MV-4-11 (cell line): Measurements from ENCODE around the gene XYLT1.

Source experiments
- DNase-seq: peaks from one replicate; lab custom pipeline; 2025; lab: John Stamatoyannopoulos, UW

Gene XYLT1

DNA sequence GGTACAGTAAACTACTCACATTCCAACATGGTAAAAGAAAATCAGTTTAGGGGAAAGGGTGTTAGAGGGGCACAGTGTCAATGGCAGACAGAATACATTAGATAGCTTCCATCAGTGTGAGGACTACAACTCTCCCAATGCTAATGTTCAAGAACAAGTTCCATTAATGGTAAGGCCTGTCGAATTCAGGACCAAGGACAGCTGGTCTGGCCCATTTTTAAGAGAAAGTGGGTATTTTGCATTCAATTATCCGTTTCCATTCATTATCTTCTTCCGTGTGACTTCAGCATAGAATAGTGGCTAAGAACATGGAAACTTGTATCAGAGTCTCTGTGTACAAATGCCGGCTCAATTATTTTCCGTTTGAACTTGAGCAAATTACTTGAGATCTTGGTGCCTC, 98.4 kb downstream of the XYLT1 start:
- DNase-seq, result no peak

- no peak for DNase-seq
These were observed 99.5 kb downstream of the XYLT1 start for GRCh38 chr16:17371299-17371698.

- DNase-seq, result peak; percentile 61
These were observed 100.0 kb downstream of the XYLT1 start for GRCh38 chr16:17370731-17371285.

DNA sequence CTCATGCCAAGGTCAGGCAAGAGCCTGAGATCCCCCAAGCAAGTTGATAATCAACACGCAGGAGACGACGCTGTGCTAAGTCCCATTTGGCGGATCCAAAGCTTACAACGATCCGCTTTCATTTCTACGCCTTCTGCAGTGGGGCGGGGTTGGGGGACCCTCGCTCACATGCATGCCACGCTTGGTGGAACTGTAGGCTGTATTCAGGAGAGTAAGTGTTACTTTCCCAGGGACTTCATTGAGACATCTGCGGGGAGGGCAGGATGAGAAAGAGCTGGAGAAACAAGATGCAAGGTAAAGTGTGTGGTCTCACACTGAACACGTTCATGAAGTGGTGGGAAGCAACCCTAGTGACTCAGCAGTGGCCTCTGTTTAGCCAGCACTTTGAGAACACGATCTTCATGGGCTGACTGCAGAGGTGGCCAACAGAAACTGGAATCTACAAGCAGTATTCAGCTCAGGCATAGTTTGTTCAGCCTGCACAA, 100.5 kb downstream of the XYLT1 start:
- DNase-seq, result peak; percentile 38

DNA sequence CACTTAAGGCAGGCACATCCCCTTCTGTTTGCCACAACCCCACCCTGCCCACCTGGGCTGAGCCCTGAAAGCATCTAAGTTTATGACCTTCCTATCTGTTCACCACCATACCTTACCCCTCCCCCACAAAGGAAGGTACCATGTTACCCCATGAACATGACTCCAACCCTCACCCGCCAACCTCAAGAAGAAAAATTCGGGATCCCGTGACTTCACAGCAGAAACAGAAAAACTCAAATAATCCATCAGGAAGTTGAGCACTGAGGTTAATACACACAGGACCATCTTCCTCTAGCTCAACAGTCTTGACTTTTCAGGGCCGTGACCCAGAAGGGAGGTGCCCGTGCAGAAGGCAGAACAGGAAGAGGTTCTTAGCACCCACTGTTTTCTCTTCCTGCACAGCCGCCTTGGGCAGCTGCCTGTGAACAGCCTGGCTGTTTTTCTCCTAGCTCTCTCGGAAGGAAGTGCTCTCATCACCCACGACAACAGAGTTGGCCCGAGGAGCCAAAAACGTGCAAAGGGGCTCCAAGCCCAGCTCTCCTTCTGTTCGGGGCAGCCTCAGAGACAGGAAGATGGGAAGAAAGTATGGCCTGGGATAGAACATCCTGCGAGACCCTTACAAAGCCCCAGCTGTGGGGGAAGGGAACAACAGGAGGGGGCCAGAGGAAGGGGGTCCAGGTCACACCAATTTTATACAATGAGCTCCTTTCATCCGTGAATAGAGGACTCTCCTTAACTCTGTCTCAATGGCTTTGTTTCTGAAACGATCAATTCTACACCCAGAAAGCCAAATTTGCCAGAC, 101.1 kb downstream of the XYLT1 start:
- peak; percentile 96 for DNase-seq

DNA sequence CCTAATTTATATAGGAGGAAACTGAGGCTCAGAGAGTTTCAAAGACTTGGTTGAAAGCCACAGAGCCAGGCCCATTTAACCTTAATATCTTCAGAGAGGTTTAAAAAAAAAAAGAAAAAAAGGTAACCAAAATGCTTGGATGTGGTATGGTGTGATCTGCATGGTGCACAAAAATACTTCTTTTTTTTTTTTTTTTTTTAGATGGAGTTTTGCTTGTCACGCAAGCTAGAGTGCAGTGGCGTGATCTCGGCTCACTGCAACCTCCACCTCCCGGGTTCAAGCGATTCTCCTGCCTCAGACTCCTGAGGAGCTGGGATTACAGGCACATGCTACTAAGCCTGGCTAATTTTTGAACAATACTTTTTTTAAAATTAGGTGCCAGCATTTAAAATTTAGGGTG, 101.8 kb downstream of the XYLT1 start:
- no peak for DNase-seq

DNA sequence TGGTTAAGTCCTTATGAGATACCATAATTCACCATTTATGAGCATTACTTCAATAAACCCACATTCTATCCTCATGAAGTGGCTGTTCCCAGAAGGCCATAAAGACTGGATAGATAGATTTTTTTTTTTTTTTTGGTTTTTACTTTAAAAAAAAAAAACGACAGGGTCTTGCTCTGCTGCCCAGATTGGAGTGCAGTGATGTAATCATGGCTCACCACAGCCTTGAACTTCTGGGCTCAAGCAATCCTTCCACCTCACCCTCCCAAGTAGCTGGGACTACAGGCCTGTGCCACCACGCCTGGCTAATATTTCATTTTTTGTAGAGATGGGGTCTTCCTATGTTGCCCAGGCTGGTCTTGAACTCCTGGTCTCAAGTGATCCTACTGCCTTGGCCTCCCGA, 102.3 kb downstream of the XYLT1 start:
- DNase-seq, result peak; percentile 32

- peak; percentile 39 for DNase-seq
These were observed 102.8 kb downstream of the XYLT1 start for GRCh38 chr16:17367923-17368322.

DNA sequence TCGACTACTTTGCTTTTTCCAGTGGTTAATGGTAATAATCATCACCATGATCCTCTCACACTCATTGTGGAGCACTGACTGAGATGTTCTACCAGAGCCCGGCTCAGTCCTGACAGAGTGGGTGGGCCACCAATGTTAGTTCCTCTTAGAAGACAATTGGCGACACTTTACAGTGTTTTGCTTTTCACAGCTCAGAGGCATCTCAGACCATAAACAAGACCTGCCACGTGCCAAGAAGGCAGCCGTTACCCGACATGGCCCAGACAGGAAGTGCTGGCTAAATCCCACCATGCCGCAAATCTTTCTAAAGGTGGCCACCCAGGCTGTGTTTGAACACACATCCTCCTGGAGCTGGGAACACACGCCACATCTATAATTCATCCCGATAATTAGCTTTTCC, 103.7 kb downstream of the XYLT1 start:
- peak; percentile 94 for DNase-seq

DNA sequence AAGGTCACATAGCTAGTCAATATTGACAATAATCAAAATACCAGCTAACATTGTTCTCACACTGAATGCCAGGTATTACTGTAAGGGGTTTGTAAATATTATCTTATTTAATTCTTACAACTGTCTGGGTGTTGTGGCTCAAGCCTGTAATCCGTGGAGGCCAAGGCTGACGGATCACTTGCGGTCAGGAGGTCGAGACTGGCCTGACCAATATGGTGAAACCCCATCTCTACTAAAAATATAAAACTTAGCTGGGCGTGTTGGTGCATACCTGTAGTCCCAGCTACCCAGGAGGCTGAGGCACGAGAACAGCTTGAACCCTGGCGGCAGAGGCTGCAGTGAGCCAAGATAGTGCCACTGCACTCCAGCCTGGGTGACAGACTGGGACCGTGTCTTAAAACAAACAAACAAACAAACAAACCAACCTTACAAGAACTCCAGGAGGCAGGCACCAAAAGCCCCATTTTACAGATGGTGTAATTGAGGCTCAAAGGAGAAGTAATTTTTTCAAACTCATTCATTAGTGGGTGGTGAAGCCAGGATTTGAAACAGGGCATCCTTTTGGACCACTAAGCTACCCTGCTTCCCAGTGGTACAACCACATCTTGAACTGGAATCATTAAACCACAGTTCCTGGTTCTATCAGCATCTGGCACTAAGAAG, 104.3 kb downstream of the XYLT1 start:
- DNase-seq, result no peak

GRCh38 chr16:17365591-17366298, 105.0 kb downstream of the XYLT1 start:
- DNase-seq, result no peak

GRCh38 chr16:17365211-17365541, 105.6 kb downstream of the XYLT1 start:
- DNase-seq, result no peak

- DNase-seq, result peak; percentile 49
These were observed 106.2 kb downstream of the XYLT1 start for GRCh38 chr16:17364319-17365210.

DNA sequence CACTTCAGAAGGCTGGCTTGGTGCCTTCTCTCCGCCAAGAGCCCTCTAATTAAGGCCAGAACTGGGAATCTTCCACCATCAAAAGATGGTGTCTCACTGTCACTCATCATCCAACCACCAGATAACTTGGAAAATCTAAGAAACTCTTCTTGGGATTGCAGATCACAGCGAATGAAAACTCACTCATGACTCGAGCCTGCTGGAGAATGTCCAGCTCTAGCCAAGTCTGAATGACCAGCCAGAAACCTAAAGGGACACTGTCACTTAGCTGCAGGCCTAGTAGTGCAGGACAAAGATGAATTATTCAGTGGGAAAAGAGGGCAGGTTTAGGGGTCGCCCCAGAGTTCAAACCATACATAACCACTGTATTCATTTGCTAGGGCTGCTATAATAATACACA, 107.8 kb downstream of the XYLT1 start:
- DNase-seq, result no peak

GRCh38 chr16:17362183-17362582, 108.6 kb downstream of the XYLT1 start:
- no peak for DNase-seq

- peak; percentile 67 for DNase-seq
These were observed 110.1 kb downstream of the XYLT1 start for GRCh38 chr16:17360693-17361122.

DNA sequence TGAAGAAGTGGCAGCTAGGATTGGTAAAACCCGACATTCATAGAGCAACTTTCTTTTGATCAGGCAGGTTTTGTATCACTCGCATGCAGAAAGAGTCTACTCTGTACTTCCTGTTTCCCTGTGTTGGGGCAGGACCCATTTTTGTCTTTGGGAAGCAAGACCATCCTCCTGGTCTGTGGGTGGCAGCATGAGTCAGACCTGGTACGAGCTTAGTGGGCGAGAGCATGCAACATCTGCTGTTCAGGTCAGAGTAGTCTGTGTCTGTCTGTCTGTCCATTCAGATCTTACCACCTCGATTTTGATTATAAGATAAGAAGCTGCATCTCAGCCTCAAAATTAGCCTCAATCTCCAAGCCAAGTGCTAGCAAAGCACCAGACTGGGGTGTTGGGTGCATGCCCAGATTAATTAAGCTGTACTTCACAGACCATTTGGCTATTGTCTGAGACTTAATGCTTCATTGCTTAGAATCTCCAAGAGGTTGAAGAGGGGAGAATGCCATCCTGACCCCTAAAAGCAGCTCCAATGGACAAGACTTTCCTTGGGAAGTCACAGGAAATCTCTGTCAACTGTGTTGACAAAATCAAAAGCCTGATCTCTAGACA, 110.9 kb downstream of the XYLT1 start:
- peak; percentile 94 for DNase-seq

DNA sequence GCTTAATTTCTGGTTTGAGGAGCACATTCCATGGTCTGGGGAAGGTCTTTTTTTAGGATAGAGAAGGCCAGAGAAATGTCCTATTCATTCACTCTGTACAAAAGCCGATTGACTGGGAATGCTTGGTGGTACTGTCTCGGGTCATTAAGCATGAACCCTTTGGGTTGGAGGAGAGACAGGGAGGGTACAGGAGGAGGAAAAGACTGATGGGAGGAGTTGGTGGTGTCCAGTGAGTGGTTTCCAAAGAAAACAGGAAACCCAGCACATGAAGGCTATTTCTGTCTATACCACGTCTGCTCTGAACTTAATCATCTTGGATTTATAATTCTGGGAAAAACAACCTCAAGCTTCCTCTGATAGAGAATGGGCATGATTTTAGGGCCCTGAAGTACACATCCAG, 111.9 kb downstream of the XYLT1 start:
- peak; percentile 64 for DNase-seq

- no peak for DNase-seq
These were observed 112.4 kb downstream of the XYLT1 start for GRCh38 chr16:17358355-17358754.

DNA sequence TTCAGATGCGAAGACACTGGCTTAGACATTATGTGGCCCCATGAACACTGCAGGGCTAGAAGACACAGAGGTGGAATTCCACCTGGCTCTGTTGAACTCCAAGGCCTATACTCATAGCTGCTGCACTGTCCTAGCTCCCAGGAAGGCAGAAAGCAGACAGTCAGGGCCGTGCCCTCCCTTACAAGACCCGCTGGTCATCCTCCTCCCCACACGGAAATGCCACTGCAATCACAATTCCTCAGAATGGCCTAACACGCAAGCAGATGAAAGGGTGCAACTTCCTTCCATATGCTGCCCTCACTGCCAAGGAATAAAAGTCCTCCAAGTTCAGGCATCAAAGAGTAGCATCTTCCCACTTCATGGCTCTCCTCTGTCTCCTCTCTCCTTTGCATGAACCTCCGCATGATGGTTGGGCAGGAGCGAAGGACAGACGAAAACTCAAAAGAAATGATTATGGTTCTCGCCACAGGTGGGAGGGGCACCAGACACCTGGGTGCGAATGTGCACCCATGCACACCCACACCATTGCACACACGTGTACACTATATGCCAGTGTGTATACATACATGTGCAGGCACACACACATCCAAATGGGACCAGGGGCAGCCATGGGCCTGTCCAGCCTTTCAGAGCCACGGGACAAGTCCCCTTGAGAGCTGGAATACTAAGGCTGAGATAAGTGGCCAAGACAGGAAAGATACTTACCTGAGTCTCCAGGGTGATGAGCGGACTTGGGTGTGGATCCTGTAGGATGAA, 113.3 kb downstream of the XYLT1 start:
- no peak for DNase-seq
